PFSK-1 (cell line): ENCODE data around the gene VARS1.

ENCODE experiments used
- FOXP2 ChIP-seq: optimal IDR thresholded peaks from 2 replicates; pipeline ENCODE3; 2011; ENCODE audit warnings: borderline replicate concordance, control low read depth, inconsistent platforms; ENCODE audit not compliant: insufficient read depth; ENCODE audit errors: extremely low read length, extremely low read depth
- POLR2AphosphoS5 ChIP-seq: IDR thresholded peaks from 2 replicates; pipeline ENCODE4 v1.6.1; 2012; ENCODE audit warnings: low read depth, mild to moderate bottlenecking, control low read depth, low read length, moderate library complexity
- REST ChIP-seq, 2 experiments: IDR thresholded peaks; 2 replicates each; pipeline versions ENCODE4 v1.6.1 to v1.8.0; 2011 to 2012; ENCODE audit warnings: low read depth in 2 of 2, low read length in 2 of 2, control low read depth in 1 of 2, inconsistent platforms in 1 of 2, mild to moderate bottlenecking in 1 of 2, moderate library complexity in 1 of 2; ENCODE audit not compliant: insufficient read depth in 1 of 2
- SIN3A ChIP-seq: IDR thresholded peaks from 2 replicates; pipeline ENCODE4 v1.6.1; 2012; ENCODE audit warnings: mild to moderate bottlenecking, low read length, moderate library complexity, borderline replicate concordance; ENCODE audit not compliant: insufficient read depth
- TAF1 ChIP-seq: IDR thresholded peaks from 2 replicates; pipeline ENCODE4 v1.6.1; 2012; ENCODE audit warnings: low read length, control low read depth, borderline replicate concordance; ENCODE audit not compliant: insufficient read depth

The VARS1 gene

GRCh38 chr6:31826793-31827285 lies 31.3 kb upstream of the VARS1 start:
- TF ChIP-seq REST (IDR thresholded peaks at IDR 0.05; ENCODE audit: insufficient read depth in 1 of 2, low read depth in 2 of 2, low read length in 2 of 2) (no peak), FOXP2 (no peak), TAF1 (peak; percentile 55; the same call in 1 of the 2 replicates), POLR2AphosphoS5 (peak; percentile 25; the same call in 1 of the 2 replicates)

GRCh38 chr6:31825553-31825952 lies 30.0 kb upstream of the VARS1 start:
- TF ChIP-seq POLR2AphosphoS5 (no peak), TAF1 (no peak), SIN3A (no peak), REST (IDR thresholded peaks at IDR 0.05; ENCODE audit: insufficient read depth in 1 of 2, low read depth in 2 of 2, low read length in 2 of 2) (no peak), FOXP2 (no peak)

- TF ChIP-seq FOXP2 (no peak), SIN3A (no peak), POLR2AphosphoS5 (peak; percentile 79), TAF1 (peak; percentile 58; the same call in 1 of the 2 replicates), REST (IDR thresholded peaks at IDR 0.05; ENCODE audit: insufficient read depth in 1 of 2, low read depth in 2 of 2, low read length in 2 of 2) (0 out of 4 replicates have a peak, but pooled peaks of 1 of the 2 experiments have one; percentile 35)
Observed at GRCh38 chr6:31822036-31822821, 26.7 kb upstream of the VARS1 start.

GRCh38 chr6:31821301-31822035 lies 25.9 kb upstream of the VARS1 start:
- TF ChIP-seq REST (IDR thresholded peaks at IDR 0.05; ENCODE audit: insufficient read depth in 1 of 2, low read depth in 2 of 2, low read length in 2 of 2) (no peak), SIN3A (0 out of 2 replicates have a peak, but pooled peaks have one; percentile 10), FOXP2 (no peak), POLR2AphosphoS5 (peak; percentile 87), TAF1 (0 out of 2 replicates have a peak, but pooled peaks have one; percentile 16)
